HCT116 (cell line): ENCODE results near the gene SLC4A11. TPM values are rescaled to one million over a fixed set of nuclear protein-coding genes. Genes with fewer than 3 reads are reported as not detected.

Source experiments
- ATAC-seq: fragments of 200-7000 bp; cut with Tn5 transposase; 2 replicates; pipeline ENCODE4 v1.9.1; 2020; ENCODE audit warnings: mild to moderate bottlenecking, moderate library complexity
- BruUV-seq: library from RNA; stranded (reverse); fragments of 400-500 nt; replicated peaks from 2 replicates; lab custom pipeline; 2021; lab: Mats Ljungman, UMichigan
- CTCF ChIA-PET: fragments of 300-600 bp; sonication (Branson Sonifier 250); formaldehyde crosslinking; loops from one replicate; lab custom pipeline; 2021; ENCODE audit warnings: antibody characterized with exemption; lab: Charles Lee
- POLR2A ChIA-PET: fragments of 300-600, 350-600 bp; sonication (Branson Sonifier 250); formaldehyde crosslinking; loops from one replicate; lab custom pipeline; 2021; ENCODE audit warnings: antibody characterized with exemption; lab: Charles Lee
- RAD21 ChIA-PET, 2 experiments: fragments of 300-600 bp; sonication (Branson Sonifier 250); formaldehyde crosslinking; loops; one replicate each; lab custom pipeline; 2023; ENCODE audit warnings: low total read pairs in 2 of 2; ENCODE audit not compliant: uncharacterized antibody in 2 of 2, unreplicated experiment in 2 of 2, low non-redundant PET in 1 of 2; lab: Charles Lee
- DNase-seq: peaks from one replicate; pipeline ENCODE4 v3.0.0-alpha.2; 2010; ENCODE audit warnings: low read depth, low spot score
- H2AFZ ChIP-seq: fragments of 200-600 bp; shearing (Covaris generic), sonication (generic); 2 replicates; pipeline ENCODE4 v1.6.1; 2017; ENCODE audit warnings: low read depth, mixed run types, mixed read lengths, antibody characterized with exemption, low read length; ENCODE audit not compliant: poor library complexity, severe bottlenecking
- H3K27ac ChIP-seq: 2 replicates; pipeline ENCODE4 v1.5.1; 2012; ENCODE audit warnings: low read depth, low read length
- H3K27me3 ChIP-seq: fragments of 200-600 bp; sonication (generic); 2 replicates; pipeline ENCODE4 v1.6.1; 2016; ENCODE audit warnings: mixed run types, low read length, mixed read lengths; ENCODE audit not compliant: insufficient read depth
- H3K36me3 ChIP-seq, 2 experiments: fragments of 200-500 bp in 1 of 2; fragments of 200-600 bp in 1 of 2; sonication (Bioruptor generic) in 1 of 2; sonication (generic) in 1 of 2; 2 replicates each; pipeline versions ENCODE4 v1.5.1 to v1.6.1; 2014 to 2016; ENCODE audit warnings: low read length in 2 of 2, inconsistent platforms in 1 of 2, mixed read lengths in 1 of 2, mixed run types in 1 of 2; ENCODE audit not compliant: insufficient read depth in 2 of 2, control insufficient read depth in 1 of 2
- H3K4me1 ChIP-seq, 2 experiments: fragments of 200-600 bp in 1 of 2; sonication (generic) in 1 of 2; 2 replicates each; pipeline versions ENCODE4 v1.5.1 to v1.6.1; 2012 to 2017; ENCODE audit warnings: low read length in 2 of 2, inconsistent platforms in 1 of 2, mild to moderate bottlenecking in 1 of 2, mixed read lengths in 1 of 2, mixed run types in 1 of 2, moderate library complexity in 1 of 2; ENCODE audit not compliant: insufficient read depth in 2 of 2, control insufficient read depth in 1 of 2
- H3K4me2 ChIP-seq: fragments of 200-600 bp; sonication (generic); 2 replicates; pipeline ENCODE4 v1.6.1; 2017; ENCODE audit warnings: mixed run types, low read length, mixed read lengths
- H3K4me3 ChIP-seq, 2 experiments: fragments of 200-600 bp in 1 of 2; sonication (generic) in 1 of 2; replicated peaks in 1 of 2; 2 replicates each; pipeline ENCODE4 v1.5.1; 2011 to 2016; ENCODE audit warnings: low read length in 2 of 2, control low read depth in 1 of 2, low read depth in 1 of 2, mild to moderate bottlenecking in 1 of 2, mixed read lengths in 1 of 2, mixed run types in 1 of 2
- H3K79me2 ChIP-seq: fragments of 200-600 bp; sonication (generic); 2 replicates; pipeline ENCODE4 v1.6.1; 2017; ENCODE audit warnings: mild to moderate bottlenecking, mixed run types, low read length, moderate library complexity, mixed read lengths; ENCODE audit not compliant: insufficient read depth
- H3K9ac ChIP-seq: fragments of 200-600 bp; sonication (generic); 2 replicates; pipeline ENCODE4 v1.6.1; 2016; ENCODE audit warnings: low read length, mixed read lengths
- H3K9me2 ChIP-seq: fragments of 200-600 bp; sonication (generic), shearing (Covaris generic); 2 replicates; pipeline ENCODE4 v1.6.1; 2017; ENCODE audit warnings: mixed run types, mild to moderate bottlenecking, moderate library complexity; ENCODE audit not compliant: insufficient read depth
- H3K9me3 ChIP-seq, 2 experiments: fragments of 200-500 bp in 1 of 2; fragments of 200-600 bp in 1 of 2; sonication (Bioruptor generic) in 1 of 2; sonication (generic) in 1 of 2; 2 replicates each; pipeline ENCODE4 v1.6.1; 2014 to 2017; ENCODE audit warnings: low read length in 2 of 2, mixed read lengths in 2 of 2, inconsistent platforms in 1 of 2, low read depth in 1 of 2, mild to moderate bottlenecking in 1 of 2, mixed run types in 1 of 2, moderate library complexity in 1 of 2; ENCODE audit not compliant: control insufficient read depth in 1 of 2, insufficient read depth in 1 of 2
- H4K20me1 ChIP-seq: fragments of 200-600 bp; sonication (generic), shearing (Covaris generic); 2 replicates; pipeline ENCODE4 v1.6.1; 2017; ENCODE audit warnings: mixed run types, mild to moderate bottlenecking, moderate library complexity; ENCODE audit not compliant: insufficient read depth
- ATF3 ChIP-seq: IDR thresholded peaks from 2 replicates; pipeline ENCODE4 v1.6.1; 2012
- CEBPB ChIP-seq: IDR thresholded peaks from 2 replicates; pipeline ENCODE4 v1.6.1; 2012; ENCODE audit warnings: low read depth
- CTCF ChIP-seq, 3 experiments: fragments of 200-600 bp in 1 of 3; sonication (generic) in 1 of 3; IDR thresholded peaks in 2 of 3; conservative IDR thresholded peaks in 1 of 3; 2 replicates each; pipeline ENCODE4 v1.5.1; 2012 to 2017; ENCODE audit warnings: low read depth in 2 of 3, low read length in 2 of 3, antibody characterized with exemption in 1 of 3, borderline replicate concordance in 1 of 3, control low read depth in 1 of 3, mild to moderate bottlenecking in 1 of 3, mixed read lengths in 1 of 3, mixed run types in 1 of 3, moderate library complexity in 1 of 3; ENCODE audit not compliant: insufficient read depth in 1 of 3
- EZH2phosphoT487 ChIP-seq: fragments of 200-600 bp; IDR thresholded peaks from 2 replicates; pipeline ENCODE4 v1.6.1; 2018; ENCODE audit warnings: antibody characterized with exemption, borderline replicate concordance
- JUND ChIP-seq: IDR thresholded peaks from 2 replicates; pipeline ENCODE4 v1.6.1; 2012
- POLR2A ChIP-seq: IDR thresholded peaks from 2 replicates; pipeline ENCODE4 v1.7.0; 2011; ENCODE audit warnings: borderline replicate concordance; ENCODE audit not compliant: insufficient read depth, insufficient read length; ENCODE audit errors: extremely low read depth
- RAD21 ChIP-seq: IDR thresholded peaks from 2 replicates; pipeline ENCODE4 v1.6.1; 2012; ENCODE audit warnings: low read depth, mild to moderate bottlenecking
- REST ChIP-seq: IDR thresholded peaks from 2 replicates; pipeline ENCODE4 v1.6.1; 2012; ENCODE audit warnings: low read depth
- SIN3A ChIP-seq: IDR thresholded peaks from 2 replicates; pipeline ENCODE4 v1.6.1; 2012; ENCODE audit warnings: low read depth
- SP1 ChIP-seq: IDR thresholded peaks from 2 replicates; pipeline ENCODE4 v1.6.1; 2012; ENCODE audit warnings: low read depth
- TCF7L2 ChIP-seq: IDR thresholded peaks from 2 replicates; pipeline ENCODE4 v1.7.0; 2011; ENCODE audit warnings: borderline replicate concordance, inconsistent platforms; ENCODE audit not compliant: insufficient read depth, insufficient read length; ENCODE audit errors: extremely low read depth
- YY1 ChIP-seq: IDR thresholded peaks from 2 replicates; pipeline ENCODE4 v1.6.1; 2011; ENCODE audit warnings: low read length, low read depth, moderate library complexity, mild to moderate bottlenecking; ENCODE audit not compliant: insufficient replicate concordance; ENCODE audit errors: extremely low read depth
- intact Hi-C: fragments of 100-400 bp; cut with micrococcal nuclease; formaldehyde crosslinking; loops from 2 replicates; pipeline ENCODE4 v1.10.0; 2022
- total RNA-seq: library from RNA; stranded (reverse); gene quantifications from one replicate; pipeline ENCODE4 v1.2.1, GENCODE V29; 2021; ENCODE audit not compliant: unreplicated experiment

SLC4A11 gene
- total RNA-seq, 1 experiment from 2014 or later = 22.7 TPM

- TF ChIP-seq EZH2phosphoT487 = no peak
- TF ChIP-seq REST = no peak
- TF ChIP-seq ATF3 = no peak
Measured at GRCh38 chr20:3275966-3276679, 37.1 kb upstream of the SLC4A11 start (continued).

- no peak overlapping the region for H3K27ac ChIP-seq
- H4K20me1 ChIP-seq = no peaks in the 10 kb centered on the region
- ATAC-seq = no peak
- BruUV-seq = no TSS peak
- H3K9me2 ChIP-seq = no peaks in the 10 kb centered on the region
- H3K4me2 ChIP-seq = no peak overlapping the region
- no peak overlapping the region for H3K9ac ChIP-seq
- ChIA-PET RAD21 (no interaction called here), POLR2A (no interaction called here), CTCF (interaction anchor here (1.5 to 1.7 kb wide), 2 partner anchors 41 to 222 kb away, joined by 6 read pairs; no protein-coding TSS in a partner anchor)
- H3K4me1 ChIP-seq = no peaks in the 10 kb centered on the region
- no peak overlapping the region for H2AFZ ChIP-seq
- no peak overlapping the region for H3K4me3 ChIP-seq
- intact Hi-C loops = loop anchor here (5.0 kb wide), 1 partner anchor 158 kb away; no protein-coding TSS in a partner anchor
- no peak for DNase-seq
- no peaks in the 10 kb centered on the region for H3K9me3 ChIP-seq
- H3K79me2 ChIP-seq = no peaks in the 10 kb centered on the region
- H3K27me3 ChIP-seq = no peaks in the 10 kb centered on the region
- peaks cover 0 to 3% of the 10 kb centered on the region in 2 experiments; a peak in 1 of 4 replicates for H3K36me3 ChIP-seq
- no peak for TF ChIP-seq POLR2A
- no peak for TF ChIP-seq CTCF (IDR thresholded peaks at IDR 0.05 in 2 of 3, conservative IDR thresholded peaks at IDR 0.05 in 1 of 3; ENCODE audit: borderline replicate concordance in 1 of 3, insufficient read depth in 1 of 3, low read depth in 2 of 3, low read length in 2 of 3)
- TF ChIP-seq YY1 = no peak
- no peak for TF ChIP-seq CEBPB
- TF ChIP-seq TCF7L2 = no peak
- TF ChIP-seq SP1 = no peak
- no peak for TF ChIP-seq ATF3
- no peak for TF ChIP-seq SIN3A
- TF ChIP-seq JUND = no peak
- no peak for TF ChIP-seq RAD21
Measured at GRCh38 chr20:3275064-3275935, 36.3 kb upstream of the SLC4A11 start.
